Measurements from ENCODE around the gene IL10RA.
"Not testable (repeated sequence)": the region's sequence is repeated elsewhere in the genome, so short reads cannot be mapped to it uniquely, and the experiment has no call there.

The IL10RA gene

DNA sequence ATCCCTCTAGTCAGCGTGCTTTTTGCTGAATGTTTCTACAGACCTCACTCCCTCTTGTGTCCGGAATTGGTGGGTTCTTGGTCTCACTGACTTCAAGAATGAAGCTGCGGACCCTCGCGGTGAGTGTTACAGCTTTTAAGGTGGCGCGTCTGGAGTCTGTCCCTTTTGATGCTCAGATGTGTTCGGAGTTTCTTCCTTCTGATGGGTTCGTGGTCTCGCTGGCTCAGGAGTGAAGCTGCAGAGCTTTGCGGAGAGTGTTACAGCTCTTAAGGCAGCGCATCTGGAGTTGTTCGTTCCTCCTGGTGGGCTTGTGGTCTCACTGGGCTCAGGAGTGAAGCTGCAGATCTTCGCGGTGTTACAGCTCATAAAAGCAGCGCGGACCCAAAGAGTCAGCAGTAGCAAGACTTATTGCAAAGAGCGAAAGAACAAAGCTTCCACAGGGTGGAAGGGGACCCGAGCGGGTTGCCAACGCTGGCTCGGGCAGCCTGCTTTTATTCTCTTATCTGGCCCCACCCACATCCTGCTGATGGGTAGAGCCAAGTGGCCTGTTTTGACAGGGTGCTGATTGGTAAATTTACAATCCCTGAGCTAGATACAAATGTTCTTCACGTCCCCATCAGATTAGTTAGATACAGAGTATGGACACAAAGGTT, 8.5 kb upstream of the IL10RA start:
- no CpG with 5 or more reads among the region's 23 CpGs for WGBS, 2 donors (ENCODE audit: extremely low coverage in 2 of 2, insufficient read length in 2 of 2, insufficient replicate concordance in 1 of 2)
- not testable (repeated sequence) for H3K9me3 ChIP-seq (replicated peaks in 1 of 2; ENCODE audit: control insufficient read depth in 2 of 2, insufficient read depth in 1 of 2, low read depth in 1 of 2, low read length in 2 of 2); H4K8ac ChIP-seq (ENCODE audit: low read depth, low read length); H3K14ac ChIP-seq (ENCODE audit: low read length); H3K36me3 ChIP-seq (replicated peaks in 1 of 2; ENCODE audit: control insufficient read depth in 2 of 2, insufficient read depth in 2 of 2, low read length in 2 of 2); H3K4me2 ChIP-seq (ENCODE audit: insufficient read depth, low read length, poor library complexity, severe bottlenecking); H3K23ac ChIP-seq (ENCODE audit: low read depth, low read length, poor library complexity); H3K18ac ChIP-seq (ENCODE audit: low read length); H3K9ac ChIP-seq (ENCODE audit: low read depth, low read length, poor library complexity); H2BK15ac ChIP-seq (ENCODE audit: low read length); H2BK5ac ChIP-seq (ENCODE audit: low read length); H3K4me1 ChIP-seq (ENCODE audit: control insufficient read depth in 2 of 2, insufficient read depth in 1 of 2, low read depth in 1 of 2, low read length in 2 of 2); H2BK12ac ChIP-seq (ENCODE audit: low read length); H3K79me1 ChIP-seq (ENCODE audit: low read depth, low read length); H3K27me3 ChIP-seq (ENCODE audit: control insufficient read depth in 3 of 3, insufficient read depth in 3 of 3, low read depth in 1 of 3, low read length in 3 of 3); DNase-seq (ENCODE audit: low spot score); H3K27ac ChIP-seq (replicated peaks; ENCODE audit: low read length); H3K4ac ChIP-seq (ENCODE audit: low read length); H3K4me3 ChIP-seq (ENCODE audit: low read length in 2 of 2); H4K91ac ChIP-seq (ENCODE audit: low read depth, low read length, poor library complexity); H2BK120ac ChIP-seq (ENCODE audit: low read depth, low read length); H2AK5ac ChIP-seq (ENCODE audit: low read depth, low read length); H2AFZ ChIP-seq (ENCODE audit: low read length)

- WGBS, 2 donors (ENCODE audit: extremely low coverage in 2 of 2, insufficient read length in 2 of 2, insufficient replicate concordance in 1 of 2) = no CpG with 5 or more reads among the region's 36 CpGs
- not testable (repeated sequence) for H2BK120ac ChIP-seq (ENCODE audit: low read depth, low read length); H2BK12ac ChIP-seq (ENCODE audit: low read length)
Observed at GRCh38 chr11:117978291-117978910, 7.8 kb upstream of the IL10RA start.

DNA sequence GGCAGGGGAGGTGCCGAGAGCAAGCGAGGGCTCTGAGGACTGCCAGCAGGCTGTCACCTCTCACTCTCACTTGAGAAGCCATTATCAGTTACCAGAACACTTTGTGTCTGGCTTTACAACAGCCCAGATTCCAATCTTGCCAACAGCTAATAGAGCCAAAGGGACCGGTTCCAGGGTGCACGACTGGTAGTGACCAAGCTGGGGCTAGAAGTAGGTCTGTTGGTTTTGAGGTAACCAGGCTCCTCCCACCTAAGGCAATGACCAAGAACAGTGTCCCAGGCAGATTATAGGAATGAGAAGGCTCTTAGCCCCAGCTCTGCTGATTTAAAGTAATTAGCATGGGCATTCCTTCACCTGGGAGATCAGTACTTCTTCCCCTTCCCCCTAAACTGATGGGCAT, 7.2 kb upstream of the IL10RA start:
- H3K14ac ChIP-seq (ENCODE audit: low read length) = no peak overlapping the region
- WGBS, 2 donors (ENCODE audit: extremely low coverage in 2 of 2, insufficient read length in 2 of 2, insufficient replicate concordance in 1 of 2) = no CpG with 5 or more reads among the region's 4 CpGs
- H4K91ac ChIP-seq (ENCODE audit: low read depth, low read length, poor library complexity) = no peak overlapping the region
- no peak overlapping the region for H2BK5ac ChIP-seq (ENCODE audit: low read length)
- no peak overlapping the region for H3K18ac ChIP-seq (ENCODE audit: low read length)
- H2AFZ ChIP-seq (ENCODE audit: low read length) = no peak overlapping the region
- no peak overlapping the region for H3K23ac ChIP-seq (ENCODE audit: low read depth, low read length, poor library complexity)
- H2BK15ac ChIP-seq (ENCODE audit: low read length) = no peak overlapping the region
- peaks cover 0 to 8% (median 0%) of the 10 kb centered on the region in 3 experiments for H3K27me3 ChIP-seq (ENCODE audit: control insufficient read depth in 3 of 3, insufficient read depth in 3 of 3, low read depth in 1 of 3, low read length in 3 of 3)
- H2BK120ac ChIP-seq (ENCODE audit: low read depth, low read length) = no peak overlapping the region
- no peak overlapping the region for H3K4me3 ChIP-seq (ENCODE audit: low read length in 2 of 2)
- H3K9ac ChIP-seq (ENCODE audit: low read depth, low read length, poor library complexity) = no peak overlapping the region
- H3K79me1 ChIP-seq (ENCODE audit: low read depth, low read length) = no peaks in the 10 kb centered on the region
- H3K4me2 ChIP-seq (ENCODE audit: insufficient read depth, low read length, poor library complexity, severe bottlenecking) = no peak overlapping the region
- no peaks in the 10 kb centered on the region for H3K36me3 ChIP-seq (replicated peaks in 1 of 2; ENCODE audit: control insufficient read depth in 2 of 2, insufficient read depth in 2 of 2, low read length in 2 of 2)
- H3K27ac ChIP-seq (replicated peaks; ENCODE audit: low read length) = no peak overlapping the region
- DNase-seq (ENCODE audit: low spot score) = no peak
- H2BK12ac ChIP-seq (ENCODE audit: low read length) = no peak overlapping the region
- H4K8ac ChIP-seq (ENCODE audit: low read depth, low read length) = no peak overlapping the region
- no peaks in the 10 kb centered on the region for H3K4me1 ChIP-seq (ENCODE audit: control insufficient read depth in 2 of 2, insufficient read depth in 1 of 2, low read depth in 1 of 2, low read length in 2 of 2)
- no peaks in the 10 kb centered on the region for H3K9me3 ChIP-seq (replicated peaks in 1 of 2; ENCODE audit: control insufficient read depth in 2 of 2, insufficient read depth in 1 of 2, low read depth in 1 of 2, low read length in 2 of 2)
- H3K4ac ChIP-seq (ENCODE audit: low read length) = no peak overlapping the region
- no peak overlapping the region for H2AK5ac ChIP-seq (ENCODE audit: low read depth, low read length)

More at GRCh38 chr11:117978291-117978910, 7.8 kb upstream of the IL10RA start:
- DNase-seq (ENCODE audit: low spot score); H3K23ac ChIP-seq (ENCODE audit: low read depth, low read length, poor library complexity); H3K4ac ChIP-seq (ENCODE audit: low read length); H3K4me3 ChIP-seq (ENCODE audit: low read length in 2 of 2); H4K91ac ChIP-seq (ENCODE audit: low read depth, low read length, poor library complexity); H3K18ac ChIP-seq (ENCODE audit: low read length); H3K79me1 ChIP-seq (ENCODE audit: low read depth, low read length); H3K4me2 ChIP-seq (ENCODE audit: insufficient read depth, low read length, poor library complexity, severe bottlenecking); H3K36me3 ChIP-seq (replicated peaks in 1 of 2; ENCODE audit: control insufficient read depth in 2 of 2, insufficient read depth in 2 of 2, low read length in 2 of 2); H3K4me1 ChIP-seq (ENCODE audit: control insufficient read depth in 2 of 2, insufficient read depth in 1 of 2, low read depth in 1 of 2, low read length in 2 of 2); H2BK15ac ChIP-seq (ENCODE audit: low read length); H2AFZ ChIP-seq (ENCODE audit: low read length); H3K27ac ChIP-seq (replicated peaks; ENCODE audit: low read length); H4K8ac ChIP-seq (ENCODE audit: low read depth, low read length); H3K9me3 ChIP-seq (replicated peaks in 1 of 2; ENCODE audit: control insufficient read depth in 2 of 2, insufficient read depth in 1 of 2, low read depth in 1 of 2, low read length in 2 of 2); H2BK5ac ChIP-seq (ENCODE audit: low read length); H3K9ac ChIP-seq (ENCODE audit: low read depth, low read length, poor library complexity); H3K14ac ChIP-seq (ENCODE audit: low read length); H3K27me3 ChIP-seq (ENCODE audit: control insufficient read depth in 3 of 3, insufficient read depth in 3 of 3, low read depth in 1 of 3, low read length in 3 of 3); H2AK5ac ChIP-seq (ENCODE audit: low read depth, low read length): not testable (repeated sequence)

GRCh38 chr11:117979481-117980211, 6.5 kb upstream of the IL10RA start:
- Histone ChIP-seq H3K18ac (ENCODE audit: low read length) (no peak overlapping the region), H3K36me3 (replicated peaks in 1 of 2; ENCODE audit: control insufficient read depth in 2 of 2, insufficient read depth in 2 of 2, low read length in 2 of 2) (no peaks in the 10 kb centered on the region), H3K27me3 (ENCODE audit: control insufficient read depth in 3 of 3, insufficient read depth in 3 of 3, low read depth in 1 of 3, low read length in 3 of 3) (peaks cover 0 to 14% (median 0%) of the 10 kb centered on the region in 3 experiments), H3K27ac (replicated peaks; ENCODE audit: low read length) (no peak overlapping the region), H3K4me2 (ENCODE audit: insufficient read depth, low read length, poor library complexity, severe bottlenecking) (no peak overlapping the region), H3K9ac (ENCODE audit: low read depth, low read length, poor library complexity) (no peak overlapping the region), H4K8ac (ENCODE audit: low read depth, low read length) (no peak overlapping the region), H3K4ac (ENCODE audit: low read length) (no peak overlapping the region), H2BK12ac (ENCODE audit: low read length) (no peak overlapping the region), H3K23ac (ENCODE audit: low read depth, low read length, poor library complexity) (no peak overlapping the region), H3K14ac (ENCODE audit: low read length) (no peak overlapping the region), H4K91ac (ENCODE audit: low read depth, low read length, poor library complexity) (no peak overlapping the region), H2BK15ac (ENCODE audit: low read length) (no peak overlapping the region), H2BK120ac (ENCODE audit: low read depth, low read length) (no peak overlapping the region), H3K4me3 (ENCODE audit: low read length in 2 of 2) (no peak overlapping the region), H3K4me1 (ENCODE audit: control insufficient read depth in 2 of 2, insufficient read depth in 1 of 2, low read depth in 1 of 2, low read length in 2 of 2) (no peaks in the 10 kb centered on the region), H2AFZ (ENCODE audit: low read length) (no peak overlapping the region), H2BK5ac (ENCODE audit: low read length) (no peak overlapping the region), H3K9me3 (replicated peaks in 1 of 2; ENCODE audit: control insufficient read depth in 2 of 2, insufficient read depth in 1 of 2, low read depth in 1 of 2, low read length in 2 of 2) (no peaks in the 10 kb centered on the region), H3K79me1 (ENCODE audit: low read depth, low read length) (no peaks in the 10 kb centered on the region), H2AK5ac (ENCODE audit: low read depth, low read length) (no peak overlapping the region)
- DNase-seq (ENCODE audit: low spot score) = no peak
- WGBS, 2 donors (ENCODE audit: extremely low coverage in 2 of 2, insufficient read length in 2 of 2, insufficient replicate concordance in 1 of 2) = no CpG with 5 or more reads among the region's 7 CpGs
